Thyroid gland (tissue), 4 donors: Measurements from ENCODE around the gene SCFD2. TPM values are rescaled to one million over a fixed set of nuclear protein-coding genes. Genes with fewer than 3 reads are reported as not detected.

Source experiments
- DNase-seq, 2 donors: peaks; one replicate each; pipeline ENCODE4 v3.0.0-alpha.2; 2019
- H3K27ac ChIP-seq, 3 donors: fragments of 200-600 bp; sonication (generic); 1 replicate in 2 of 3; 2 replicates in 1 of 3; pipeline ENCODE4 v1.5.1; 2016 to 2019; ENCODE audit warnings: mild to moderate bottlenecking in 1 of 3, moderate library complexity in 1 of 3
- H3K27me3 ChIP-seq: fragments of 200-600 bp; sonication (generic); one replicate; pipeline ENCODE4 v1.5.1; 2019
- H3K36me3 ChIP-seq, 2 donors: fragments of 200-600 bp; sonication (generic); one replicate each; pipeline ENCODE4 v1.5.1; 2016 to 2019
- H3K4me1 ChIP-seq, 2 donors: fragments of 200-600 bp; sonication (generic); one replicate each; pipeline ENCODE4 v1.5.1; 2017 to 2019
- H3K4me3 ChIP-seq, 3 donors: fragments of 200-600 bp; sonication (generic); replicated peaks in 1 of 3; 1 replicate in 2 of 3; 2 replicates in 1 of 3; pipeline ENCODE4 v1.5.1; 2016; ENCODE audit warnings: mild to moderate bottlenecking in 1 of 3
- H3K9me3 ChIP-seq: fragments of 200-600 bp; sonication (generic); one replicate; pipeline ENCODE4 v1.5.1; 2017
- CTCF ChIP-seq, 6 experiments: fragments of 200-600 bp in 3 of 6; fragments of 450-650 bp in 3 of 6; sonication (generic) in 3 of 6; IDR thresholded peaks; one replicate each; pipeline ENCODE4 v1.5.1; 2016 to 2019; ENCODE audit warnings: antibody characterized with exemption in 6 of 6, mild to moderate bottlenecking in 2 of 6, inconsistent platforms in 1 of 6, moderate library complexity in 1 of 6
- POLR2A ChIP-seq, 2 donors: fragments of 450-650 bp; IDR thresholded peaks; one replicate each; pipeline ENCODE4 v1.6.1; 2017; ENCODE audit warnings: antibody characterized with exemption in 2 of 2, mild to moderate bottlenecking in 2 of 2, moderate library complexity in 1 of 2
- WGBS, 2 donors: methylation state at CpG; one replicate each; pipeline ENCODE4 v1.1.5; 2017; 5-methylcytosine and 5-hydroxymethylcytosine counted together
- intact Hi-C: fragments of 100-400 bp; cut with DNase I; formaldehyde crosslinking; loops from one replicate; pipeline ENCODE4 v1.15.1; 2023
- total RNA-seq, 4 donors: library from RNA; depleted of rRNA; stranded (reverse); fragments of >200 nt; gene quantifications; one replicate each; pipeline ENCODE4 v1.2.3, GENCODE V29; 2016

The SCFD2 gene
- total RNA-seq, 4 donors from 2014 or later: 10.3 to 32.9 (median 28.2) TPM

- intact Hi-C loops: no loop called here
- TF ChIP-seq POLR2A (IDR thresholded peaks at IDR 0.05): no peak
- no peak for TF ChIP-seq CTCF (IDR thresholded peaks at IDR 0.05)
- H3K27me3 ChIP-seq: no peaks in the 10 kb centered on the region
These were observed 513.1 kb downstream of the SCFD2 start for GRCh38 chr4:52852711-52853110.

GRCh38 chr4:52852041-52852440, 513.8 kb downstream of the SCFD2 start:
- peaks cover 0 to 13% of the 10 kb centered on the region in 2 donors for H3K4me1 ChIP-seq
- no peaks in the 10 kb centered on the region for H3K36me3 ChIP-seq
- 83 to 84% methylated on average over 1 of the region's 1 CpG for WGBS, 2 donors
- no peak overlapping the region for H3K4me3 ChIP-seq
- H3K9me3 ChIP-seq: no peaks in the 10 kb centered on the region
- H3K27ac ChIP-seq: no peak overlapping the region
- TF ChIP-seq CTCF (IDR thresholded peaks at IDR 0.05) (no peak), POLR2A (IDR thresholded peaks at IDR 0.05) (no peak)
- no peak for DNase-seq
- no peaks in the 10 kb centered on the region for H3K27me3 ChIP-seq
- intact Hi-C loops: no loop called here

More at GRCh38 chr4:52852711-52853110, 513.1 kb downstream of the SCFD2 start:
- H3K4me1 ChIP-seq: peaks cover 0 to 13% of the 10 kb centered on the region in 2 donors
- no peaks in the 10 kb centered on the region for H3K36me3 ChIP-seq
- no peak overlapping the region for H3K27ac ChIP-seq
- no peaks in the 10 kb centered on the region for H3K9me3 ChIP-seq
- H3K4me3 ChIP-seq: no peak overlapping the region
- 58 to 61% methylated on average over 3 of the region's 3 CpGs for WGBS, 2 donors
- DNase-seq: no peak

GRCh38 chr4:52850406-52851124, 515.3 kb downstream of the SCFD2 start:
- DNase-seq: no peak
- intact Hi-C loops: no loop called here
- no peaks in the 10 kb centered on the region for H3K27me3 ChIP-seq
- no peak overlapping the region for H3K4me3 ChIP-seq
- no peak for TF ChIP-seq CTCF (IDR thresholded peaks at IDR 0.05)
- no peak for TF ChIP-seq POLR2A (IDR thresholded peaks at IDR 0.05)
- no peaks in the 10 kb centered on the region for H3K36me3 ChIP-seq
- no peak overlapping the region for H3K27ac ChIP-seq
- H3K4me1 ChIP-seq: peaks cover 0 to 13% of the 10 kb centered on the region in 2 donors
- WGBS, 2 donors: 96 to 97% methylated on average over 3 of the region's 3 CpGs
- no peaks in the 10 kb centered on the region for H3K9me3 ChIP-seq

- DNase-seq: no peak
- TF ChIP-seq CTCF (IDR thresholded peaks at IDR 0.05) (no peak), POLR2A (IDR thresholded peaks at IDR 0.05) (no peak)
- Histone ChIP-seq H3K4me1 (peaks cover 0 to 8% of the 10 kb centered on the region in 2 donors), H3K36me3 (no peaks in the 10 kb centered on the region), H3K27ac (no peak overlapping the region), H3K27me3 (no peaks in the 10 kb centered on the region), H3K4me3 (no peak overlapping the region), H3K9me3 (no peaks in the 10 kb centered on the region)
- intact Hi-C loops: no loop called here
- WGBS, 2 donors: 82 to 94% methylated on average over 6 of the region's 6 CpGs
These were observed 517.6 kb downstream of the SCFD2 start for GRCh38 chr4:52848254-52848653.

- no peak overlapping the region for H3K4me3 ChIP-seq
- 63 to 68% methylated on average over 2 of the region's 2 CpGs for WGBS, 2 donors
- no peak overlapping the region for H3K27ac ChIP-seq
- peaks cover under 1 to 7% of the 10 kb centered on the region in 2 donors for H3K4me1 ChIP-seq
- peak; percentile 47 to 76 for DNase-seq
- H3K27me3 ChIP-seq: no peaks in the 10 kb centered on the region
- no peak for TF ChIP-seq POLR2A (IDR thresholded peaks at IDR 0.05)
- TF ChIP-seq CTCF (IDR thresholded peaks at IDR 0.05): no peak
- H3K36me3 ChIP-seq: no peaks in the 10 kb centered on the region
- no peaks in the 10 kb centered on the region for H3K9me3 ChIP-seq
- intact Hi-C loops: no loop called here
These were observed 519.4 kb downstream of the SCFD2 start for GRCh38 chr4:52846502-52846901.
